ENCODE measurements around the gene MEGF8. TPM values are rescaled to one million over a fixed set of nuclear protein-coding genes. Genes with fewer than 3 reads are reported as not detected.

Gene MEGF8
- total and polyA plus RNA-seq, 2 of the 13 experiments (the other 11 are each of a cell fraction or from before 2014, with no cell fraction given) = 4.0 to 8.8 TPM

- TF ChIP-seq ZNF407 (CRISPR knock-in tag; IDR thresholded peaks at IDR 0.05; ENCODE audit: not compliant biosample characterization) (no peak), ZNF563 (CRISPR knock-in tag; IDR thresholded peaks at IDR 0.05) (no peak)
These were observed 86.8 kb downstream of the MEGF8 start (continued) for GRCh38 chr19:42412227-42412626.

GRCh38 chr19:42412661-42413076, 87.2 kb downstream of the MEGF8 start:
- Histone ChIP-seq H3K27ac (ENCODE audit: extremely low read length, insufficient read depth, low read length) (no peak overlapping the region), H3K79me2 (ENCODE audit: insufficient read depth, low read length) (no peaks in the 10 kb centered on the region), H3K4me1 (ENCODE audit: insufficient read depth, low read length) (no peaks in the 10 kb centered on the region), H3K9me3 (ENCODE audit: low read length) (no peaks in the 10 kb centered on the region), H4K20me1 (ENCODE audit: insufficient read depth, low read length) (no peaks in the 10 kb centered on the region), H3K4me3 (replicated peaks in 1 of 3; ENCODE audit: insufficient read depth in 1 of 3, low read depth in 2 of 3, low read length in 3 of 3) (no peak overlapping the region), H2AFZ (ENCODE audit: low read length) (no peak overlapping the region), H3K4me2 (ENCODE audit: low read depth, low read length) (no peak overlapping the region), H3K27me3 (ENCODE audit: control insufficient read depth in 1 of 2, insufficient read depth in 2 of 2, low read length in 2 of 2) (peaks cover 6 to 42% of the 10 kb centered on the region in 2 experiments; a peak in 4 of 5 replicates), H3K9ac (ENCODE audit: insufficient read depth, low read depth, low read length) (no peak overlapping the region), H3K36me3 (replicated peaks in 1 of 2; ENCODE audit: control insufficient read depth in 1 of 2, insufficient read depth in 2 of 2, low read length in 2 of 2) (no peaks in the 10 kb centered on the region)
- CTCF ChIA-PET (ENCODE audit: low intra/inter-chr PET ratio, low total read pairs) = no interaction called here
- in situ Hi-C loops (cut with HindIII; ENCODE audit: extremely low pct_ligation_motif_present, low pct_unique_long_range_greater_than_20kb) (no loop called here), intact Hi-C loops (cut with micrococcal nuclease; ENCODE audit: unreplicated experiment) (no loop called here)
- FAIRE-seq (no peak), ATAC-seq (no peak), DNase-seq (ENCODE audit: low spot score) (no peak)
- POLR2A ChIA-PET = no interaction called here
- no CpG with 5 or more reads among the region's 4 CpGs for WGBS (ENCODE audit: low lambda C conversion rate)
- no TSS peak for BruUV-seq (replicated peaks)
- TF ChIP-seq RFX5 (IDR thresholded peaks at IDR 0.05; ENCODE audit: low read depth, low read length) (no peak), SNRNP70 (IDR thresholded peaks at IDR 0.05; ENCODE audit: low read depth, low read length) (no peak), GMEB1 (CRISPR knock-in tag; IDR thresholded peaks at IDR 0.05; ENCODE audit: borderline replicate concordance) (no peak), HMGA1 (CRISPR knock-in tag; conservative IDR thresholded peaks at IDR 0.05) (no peak), KMT2A (CRISPR knock-in tag; IDR thresholded peaks at IDR 0.05) (no peak), SP2 (CRISPR knock-in tag; IDR thresholded peaks at IDR 0.05) (no peak)
